H1 (cell line): ENCODE measurements around the gene FAM234A. TPM values are rescaled to one million over a fixed set of nuclear protein-coding genes. Genes with fewer than 3 reads are reported as not detected.

Experiments
- CTCF ChIA-PET: fragments of 300-600 bp; sonication (Branson Sonifier 250); formaldehyde crosslinking; loops from one replicate; lab custom pipeline; 2021; ENCODE audit not compliant: partially characterized antibody; lab: Charles Lee
- POLR2A ChIA-PET: fragments of 300-600 bp; sonication (Branson Sonifier 250); formaldehyde crosslinking; loops from one replicate; lab custom pipeline; 2021; ENCODE audit warnings: inconsistent platforms; ENCODE audit not compliant: partially characterized antibody; lab: Charles Lee
- DNase-seq, 2 experiments: peaks; one replicate each; pipeline versions ENCODE4 v3.0.0 to v3.0.0-alpha.2; 2010 to 2022; ENCODE audit warnings: low spot score in 2 of 2, low read depth in 1 of 2, mixed read lengths in 1 of 2
- FAIRE-seq: peaks from 2 replicates; lab custom pipeline; 2011; peaks lifted over from hg19 to GRCh38; lab: Jason Lieb, UNC
- H2AFZ ChIP-seq: 2 replicates; pipeline ENCODE4 v1.8.1; 2012; ENCODE audit warnings: low read length, inconsistent platforms
- H2AK5ac ChIP-seq: 2 replicates; pipeline ENCODE4 v1.6.1; 2013; ENCODE audit warnings: low read depth, low read length
- H2BK120ac ChIP-seq: replicated peaks from 2 replicates; pipeline ENCODE3; 2013; ENCODE audit warnings: low read depth, low read length, inconsistent platforms
- H2BK12ac ChIP-seq: 2 replicates; pipeline ENCODE4 v1.6.1; 2013; ENCODE audit warnings: low read depth, low read length
- H2BK15ac ChIP-seq: 2 replicates; pipeline ENCODE4 v1.6.1; 2013; ENCODE audit warnings: low read length
- H2BK20ac ChIP-seq: 2 replicates; pipeline ENCODE4 v1.6.1; 2013; ENCODE audit warnings: low read length
- H2BK5ac ChIP-seq: 2 replicates; pipeline ENCODE4 v1.6.1; 2013; ENCODE audit warnings: low read depth, low read length
- H3K14ac ChIP-seq: 2 replicates; pipeline ENCODE4 v1.6.1; 2013; ENCODE audit warnings: inconsistent platforms; ENCODE audit not compliant: insufficient read length
- H3K18ac ChIP-seq: 2 replicates; pipeline ENCODE4 v1.6.1; 2013; ENCODE audit warnings: low read length; ENCODE audit errors: extremely low read depth
- H3K23ac ChIP-seq: 2 replicates; pipeline ENCODE4 v1.6.1; 2013; ENCODE audit warnings: inconsistent platforms; ENCODE audit not compliant: insufficient read length
- H3K23me2 ChIP-seq: 2 replicates; pipeline ENCODE4 v1.6.1; 2013; ENCODE audit warnings: low read depth, low read length
- H3K27ac ChIP-seq: 2 replicates; pipeline ENCODE4 v1.6.1; 2011; ENCODE audit warnings: low read depth, low read length, inconsistent platforms
- H3K27me3 ChIP-seq, 4 experiments: replicated peaks in 1 of 4; 1 replicate in 1 of 4; 2 replicates in 3 of 4; pipeline versions ENCODE4 v1.6.1 to v1.8.1; 2011 to 2013; ENCODE audit warnings: low read length in 3 of 4, mild to moderate bottlenecking in 3 of 4, inconsistent platforms in 2 of 4, mixed read lengths in 2 of 4, moderate library complexity in 1 of 4; ENCODE audit not compliant: control insufficient read depth in 3 of 4, insufficient read depth in 3 of 4; ENCODE audit errors: extremely low read depth in 1 of 4
- H3K36me3 ChIP-seq, 4 experiments: 2 replicates each; pipeline versions ENCODE4 v1.6.1 to v1.8.1; 2011 to 2013; ENCODE audit warnings: mild to moderate bottlenecking in 4 of 4, low read length in 3 of 4, moderate library complexity in 2 of 4, control low read depth in 1 of 4, inconsistent platforms in 1 of 4; ENCODE audit not compliant: insufficient read depth in 4 of 4, control insufficient read depth in 2 of 4
- H3K4ac ChIP-seq: replicated peaks from 2 replicates; pipeline ENCODE3; 2013; ENCODE audit warnings: low read length, low read depth, mixed read lengths, inconsistent platforms; ENCODE audit not compliant: insufficient read length
- H3K4me1 ChIP-seq, 4 experiments: replicated peaks in 1 of 4; 1 replicate in 1 of 4; 2 replicates in 3 of 4; pipeline versions ENCODE4 v1.6.1 to v1.8.1; 2011 to 2013; ENCODE audit warnings: low read length in 3 of 4, inconsistent platforms in 2 of 4, mixed read lengths in 1 of 4; ENCODE audit not compliant: insufficient read depth in 4 of 4, control insufficient read depth in 3 of 4
- H3K4me2 ChIP-seq, 2 experiments: 2 replicates each; pipeline versions ENCODE4 v1.6.1 to v1.8.1; 2011 to 2013; ENCODE audit warnings: low read depth in 2 of 2, low read length in 2 of 2, control low read depth in 1 of 2, inconsistent platforms in 1 of 2, mild to moderate bottlenecking in 1 of 2; ENCODE audit not compliant: insufficient read depth in 1 of 2
- H3K4me3 ChIP-seq, 4 experiments: fragments of 200-600, 300-600 bp in 1 of 4; sonication (generic), shearing (Covaris generic), sonication (Bioruptor Twin) in 1 of 4; 2 replicates each; pipeline versions ENCODE4 v1.5.1 to v1.8.1; 2011 to 2016; ENCODE audit warnings: low read length in 4 of 4, low read depth in 3 of 4, control low read depth in 2 of 4, inconsistent platforms in 2 of 4, mild to moderate bottlenecking in 2 of 4, mixed read lengths in 1 of 4, moderate library complexity in 1 of 4; ENCODE audit not compliant: insufficient read depth in 2 of 4; ENCODE audit errors: extremely low read depth in 1 of 4
- H3K56ac ChIP-seq: replicated peaks from 2 replicates; pipeline ENCODE3; 2013; ENCODE audit warnings: low read depth, mild to moderate bottlenecking, mixed read lengths, low read length, inconsistent platforms; ENCODE audit not compliant: insufficient read length
- H3K79me1 ChIP-seq: 2 replicates; pipeline ENCODE4 v1.6.1; 2013; ENCODE audit warnings: low read depth, low read length, control low read depth
- H3K79me2 ChIP-seq, 2 experiments: 2 replicates each; pipeline versions ENCODE4 v1.6.1 to v1.8.1; 2012 to 2013; ENCODE audit warnings: low read length in 2 of 2, mild to moderate bottlenecking in 2 of 2, inconsistent platforms in 1 of 2; ENCODE audit not compliant: insufficient read depth in 2 of 2, control insufficient read depth in 1 of 2
- H3K9ac ChIP-seq, 4 experiments: replicated peaks in 1 of 4; 1 replicate in 1 of 4; 2 replicates in 3 of 4; pipeline versions ENCODE4 v1.6.1 to v1.8.1; 2011 to 2013; ENCODE audit warnings: low read depth in 3 of 4, low read length in 3 of 4, control low read depth in 2 of 4, mild to moderate bottlenecking in 2 of 4, moderate library complexity in 2 of 4, inconsistent platforms in 1 of 4; ENCODE audit errors: extremely low read depth in 1 of 4
- H3K9me3 ChIP-seq, 2 experiments: 2 replicates each; pipeline versions ENCODE4 v1.6.1 to v1.8.1; 2012 to 2013; ENCODE audit warnings: mild to moderate bottlenecking in 2 of 2, moderate library complexity in 2 of 2, control low read depth in 1 of 2, inconsistent platforms in 1 of 2, low read depth in 1 of 2, low read length in 1 of 2, mixed read lengths in 1 of 2; ENCODE audit not compliant: insufficient read depth in 2 of 2
- H4K20me1 ChIP-seq, 2 experiments: replicated peaks in 1 of 2; 2 replicates each; pipeline versions ENCODE3 to v1.8.1; 2011 to 2013; ENCODE audit warnings: inconsistent platforms in 2 of 2, low read length in 2 of 2, mild to moderate bottlenecking in 1 of 2; ENCODE audit not compliant: insufficient read depth in 2 of 2, control insufficient read depth in 1 of 2
- H4K5ac ChIP-seq: 2 replicates; pipeline ENCODE4 v1.6.1; 2013; ENCODE audit warnings: low read length, low read depth, mixed read lengths, inconsistent platforms; ENCODE audit not compliant: insufficient read length
- H4K8ac ChIP-seq: 2 replicates; pipeline ENCODE4 v1.8.0; 2013; ENCODE audit warnings: mild to moderate bottlenecking, moderate library complexity, low read length, inconsistent platforms; ENCODE audit not compliant: insufficient read depth; ENCODE audit errors: extremely low read depth
- H4K91ac ChIP-seq: replicated peaks from 2 replicates; pipeline ENCODE3; 2013; ENCODE audit warnings: low read length, mixed read lengths, inconsistent platforms; ENCODE audit not compliant: insufficient read length
- KDM5A ChIP-seq: fragments of 200-600 bp; IDR thresholded peaks from 2 replicates; pipeline ENCODE4 v1.7.1; 2012; ENCODE audit warnings: mild to moderate bottlenecking, low read length, inconsistent platforms, mixed read lengths
- POLR2A ChIP-seq, 2 experiments: IDR thresholded peaks; 1 replicate in 1 of 2; 2 replicates in 1 of 2; pipeline ENCODE4 v1.6.1; 2011; ENCODE audit warnings: low read depth in 2 of 2, low read length in 2 of 2, mild to moderate bottlenecking in 2 of 2; ENCODE audit errors: control extremely low read depth in 1 of 2
- POLR2AphosphoS5 ChIP-seq: IDR thresholded peaks from 2 replicates; pipeline ENCODE4 v1.6.1; 2011; ENCODE audit warnings: low read depth, low read length
- RFX5 ChIP-seq: IDR thresholded peaks from 2 replicates; pipeline ENCODE4 v1.6.1; 2011; ENCODE audit warnings: low read depth, low read length, improper control_type of control experiment, borderline replicate concordance
- RXRA ChIP-seq: IDR thresholded peaks from 2 replicates; pipeline ENCODE4 v1.6.1; 2011; ENCODE audit warnings: low read depth, mild to moderate bottlenecking, low read length, moderate library complexity; ENCODE audit not compliant: insufficient read depth
- SAP30 ChIP-seq: fragments of 300-600 bp; sonication (generic); IDR thresholded peaks from 2 replicates; pipeline ENCODE4 v1.7.1; 2012; ENCODE audit warnings: low read length, moderate library complexity, mild to moderate bottlenecking, inconsistent platforms; ENCODE audit not compliant: insufficient read depth, insufficient replicate concordance
- ZNF274 ChIP-seq: IDR thresholded peaks from 2 replicates; pipeline ENCODE4 v1.7.0; 2012; ENCODE audit warnings: low read length, borderline replicate concordance; ENCODE audit errors: extremely low read depth
- WGBS, 2 experiments: shearing (Covaris generic) in 1 of 2; methylation state at CpG; one replicate each; pipeline versions ENCODE4 v1.1.6 to v1.1.7; 2013 to 2015; ENCODE audit warnings: low lambda C conversion rate in 2 of 2, mixed read lengths in 2 of 2, inconsistent platforms in 1 of 2, low coverage in 1 of 2, missing lambda C conversion rate in 1 of 2; ENCODE audit not compliant: insufficient replicate concordance in 2 of 2, insufficient coverage in 1 of 2, insufficient read length in 1 of 2; ENCODE audit errors: extremely low coverage in 1 of 2, missing lambda C conversion rate in 1 of 2; 5-methylcytosine and 5-hydroxymethylcytosine counted together
- polyA plus RNA-seq, 7 experiments: library from polyadenylated mRNA; depleted of rRNA in 3 of 7; stranded (reverse) in 5 of 7; unstranded in 2 of 7; fragments of >200 nt in 5 of 7; fragments of 200-250 nt in 2 of 7; gene quantifications; 1 replicate in 5 of 7; 2 replicates in 1 of 7; 4 replicates in 1 of 7; pipeline versions ENCODE4 v1.2.1 to v1.2.3, GENCODE V29; 2011 to 2013; ENCODE audit warnings: missing spikeins in 2 of 7, mixed read lengths in 2 of 7
- total RNA-seq: library from RNA; stranded (reverse); fragmentation: NEBNext Ultra II Directional; extraction: Animal tissue kit (Norgen Biotek cat#: 25700); gene quantifications from 2 replicates; pipeline ENCODE4 v1.2.1, GENCODE V29; 2021
- TF ChIP-seq, protein P1 (sequence below): IDR thresholded peaks from 2 replicates; pipeline ENCODE4 v1.6.1; 2012; ENCODE audit warnings: inconsistent platforms

FAM234A gene
- total and polyA plus RNA-seq, 2 of the 8 experiments (the other 6 are each of a cell fraction or from before 2014, with no cell fraction given): 80.6 to 104 TPM

DNA sequence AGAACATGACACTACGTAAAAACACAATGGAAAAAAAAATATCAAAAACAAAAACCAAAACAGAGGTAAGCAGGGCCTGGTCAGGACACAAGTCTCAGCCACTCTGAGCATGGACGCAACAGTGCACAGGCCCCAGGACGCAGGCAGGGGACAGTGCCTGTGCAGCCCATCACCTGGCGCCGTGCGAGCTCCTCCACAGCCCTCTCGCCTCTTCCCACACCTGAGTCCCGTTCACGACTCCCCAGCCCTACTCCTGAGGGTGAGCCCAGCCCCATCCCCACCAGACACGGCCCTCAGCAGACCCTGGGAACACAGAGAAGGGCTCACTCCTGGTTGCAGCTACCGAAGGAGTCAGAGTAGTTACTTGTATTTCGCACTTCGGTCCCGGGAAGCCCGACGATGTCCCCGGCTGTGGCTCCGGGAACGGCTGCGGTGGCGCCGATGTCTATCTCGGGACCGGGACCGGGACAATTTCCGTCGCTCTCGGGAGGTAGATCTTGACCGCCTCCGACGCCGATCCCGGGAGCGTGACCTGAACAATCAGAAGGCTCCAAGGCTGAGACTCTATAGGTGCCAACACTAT is 44.9 kb upstream of the FAM234A start:
- Histone ChIP-seq H3K36me3 (peaks cover 31 to 75% (median 59%) of the 10 kb centered on the region in 4 experiments; a peak in 7 of 8 replicates), H3K79me1 (no peaks in the 10 kb centered on the region; the same call in 1 of the 2 replicates), H4K8ac (no peak overlapping the region), H3K4ac (no peak overlapping the region), H3K4me1 (no peaks in the 10 kb centered on the region), H2AFZ (no peak overlapping the region), H2BK5ac (no peak overlapping the region), H4K5ac (no peak overlapping the region), H4K91ac (no peak overlapping the region), H2BK20ac (no peak overlapping the region), H3K23ac (no peak overlapping the region), H3K4me2 (no peak overlapping the region), H2AK5ac (no peak overlapping the region), H4K20me1 (peaks cover 2 to 18% of the 10 kb centered on the region in 2 experiments), H2BK120ac (no peak overlapping the region), H3K79me2 (no peaks in the 10 kb centered on the region; a peak in 1 of 4 replicates), H3K9ac (no peak overlapping the region), H2BK12ac (no peak overlapping the region), H3K9me3 (peaks cover 0 to 3% of the 10 kb centered on the region in 2 experiments; a peak in 1 of 4 replicates), H3K56ac (no peak overlapping the region), H3K4me3 (no peak overlapping the region), H3K27ac (no peak overlapping the region), H2BK15ac (no peak overlapping the region), H3K14ac (no peak overlapping the region), H3K18ac (no peak overlapping the region), H3K27me3 (no peaks in the 10 kb centered on the region), H3K23me2 (no peaks in the 10 kb centered on the region)
- no peak for FAIRE-seq
- ChIA-PET POLR2A (interaction anchor here (0.8 to 34.3 kb wide), 3 partner anchors 8 to 36 kb away, joined by 3 to 348 read pairs (median 3); partner anchors contain the start of gene LUC7L), CTCF (interaction anchor here (1.0 to 2.8 kb wide), 8 partner anchors 8 to 298 kb away, joined by 3 to 10 read pairs (median 4); no protein-coding TSS in a partner anchor)
- WGBS, 2 experiments: 92% methylated on average over 33 of the region's 34 CpGs; no CpG with 5 or more reads in 1 of the 2 experiments
- DNase-seq: no peak
- TF ChIP-seq POLR2A (IDR thresholded peaks at IDR 0.05; ENCODE audit: control extremely low read depth in 1 of 2, low read depth in 2 of 2, low read length in 2 of 2) (peak in 1 of 2 experiments; percentile 27; a peak in 1 of 3 replicates), ZNF274 (no peak), KDM5A (no peak), RXRA (no peak), POLR2AphosphoS5 (0 out of 2 replicates have a peak, but pooled peaks have one; percentile 40), SAP30 (no peak), RFX5 (no peak)
- TF ChIP-seq, protein P1, sequence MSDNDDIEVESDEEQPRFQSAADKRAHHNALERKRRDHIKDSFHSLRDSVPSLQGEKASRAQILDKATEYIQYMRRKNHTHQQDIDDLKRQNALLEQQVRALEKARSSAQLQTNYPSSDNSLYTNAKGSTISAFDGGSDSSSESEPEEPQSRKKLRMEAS: no peak
